GM12878 (cell line): ENCODE measurements around the gene RASAL2.

ENCODE experiments used
- CEBPB ChIP-seq, 2 experiments: fragments of 150-350 bp in 1 of 2; IDR thresholded peaks; 2 replicates each; pipeline ENCODE4 v1.6.1; 2012 to 2014; ENCODE audit warnings: low read depth in 2 of 2, low read length in 2 of 2, borderline replicate concordance in 1 of 2, inconsistent platforms in 1 of 2
- CHD1 ChIP-seq: IDR thresholded peaks from 2 replicates; pipeline ENCODE4 v1.6.1; 2012; ENCODE audit warnings: low read depth, low read length, improper control_type of control experiment
- CHD2 ChIP-seq: IDR thresholded peaks from 2 replicates; pipeline ENCODE4 v1.6.1; 2011; ENCODE audit warnings: low read depth, low read length, improper control_type of control experiment, borderline replicate concordance
- CTCF ChIP-seq, 3 experiments: IDR thresholded peaks in 2 of 3; conservative IDR thresholded peaks in 1 of 3; 2 replicates each; pipeline ENCODE4 v1.5.1; 2011; ENCODE audit warnings: low read depth in 3 of 3, low read length in 3 of 3, mild to moderate bottlenecking in 3 of 3, control low read depth in 2 of 3, moderate library complexity in 2 of 3, inconsistent platforms in 1 of 3, mixed read lengths in 1 of 3; ENCODE audit not compliant: control insufficient read depth in 2 of 3, insufficient read depth in 1 of 3; ENCODE audit errors: extremely low read depth in 1 of 3
- EGR1 ChIP-seq, 2 experiments: IDR thresholded peaks; 1 replicate in 1 of 2; 2 replicates in 1 of 2; pipeline ENCODE4 v1.6.1; 2011 to 2012; ENCODE audit warnings: low read depth in 2 of 2, low read length in 2 of 2, borderline replicate concordance in 1 of 2, mild to moderate bottlenecking in 1 of 2, moderate library complexity in 1 of 2
- EP300 ChIP-seq, 2 experiments: fragments of 150-350 bp in 1 of 2; IDR thresholded peaks; 2 replicates each; pipeline ENCODE4 v1.6.1; 2011 to 2012; ENCODE audit warnings: low read depth in 2 of 2, low read length in 2 of 2, borderline replicate concordance in 1 of 2, improper control_type of control experiment in 1 of 2, inconsistent platforms in 1 of 2; ENCODE audit not compliant: control insufficient read depth in 1 of 2
- EZH2 ChIP-seq: IDR thresholded peaks from 2 replicates; pipeline ENCODE4 v1.6.1; 2012; ENCODE audit warnings: low read depth, mild to moderate bottlenecking, control low read depth, inconsistent platforms, low read length, borderline replicate concordance; ENCODE audit not compliant: control insufficient read depth
- GABPA ChIP-seq: IDR thresholded peaks from 2 replicates; pipeline ENCODE4 v1.6.1; 2014; ENCODE audit warnings: antibody characterized with exemption, low read depth, mild to moderate bottlenecking, inconsistent platforms
- NBN ChIP-seq: fragments of 450-650 bp; IDR thresholded peaks from 2 replicates; pipeline ENCODE4 v1.6.1; 2016
- RELA ChIP-seq: fragments of 450-650 bp; IDR thresholded peaks from 2 replicates; pipeline ENCODE4 v1.8.0; 2014; ENCODE audit warnings: borderline replicate concordance; ENCODE audit not compliant: partially characterized antibody
- SMC3 ChIP-seq: IDR thresholded peaks from 2 replicates; pipeline ENCODE4 v1.6.1; 2011; ENCODE audit warnings: low read length, improper control_type of control experiment, borderline replicate concordance
- USF1 ChIP-seq: IDR thresholded peaks from 2 replicates; pipeline ENCODE4 v1.6.1; 2011; ENCODE audit warnings: borderline replicate concordance, low read depth, mild to moderate bottlenecking, moderate library complexity, mixed read lengths, low read length; ENCODE audit not compliant: insufficient read depth; ENCODE audit errors: extremely low read length

GRCh38 chr1:178477841-178478240 lies 383.9 kb downstream of the RASAL2 start:
- no peak for TF ChIP-seq CEBPB (IDR thresholded peaks at IDR 0.05; ENCODE audit: borderline replicate concordance in 1 of 2, low read depth in 2 of 2, low read length in 2 of 2)
- TF ChIP-seq SMC3: no peak
- no peak for TF ChIP-seq USF1
- TF ChIP-seq CTCF (IDR thresholded peaks at IDR 0.05 in 2 of 3, conservative IDR thresholded peaks at IDR 0.05 in 1 of 3; ENCODE audit: control insufficient read depth in 2 of 3, extremely low read depth in 1 of 3, insufficient read depth in 1 of 3, low read depth in 3 of 3, low read length in 3 of 3): no peak
- TF ChIP-seq CHD1: no peak
- TF ChIP-seq GABPA: no peak
- TF ChIP-seq CHD2: no peak
- TF ChIP-seq RELA: no peak
- TF ChIP-seq EP300 (IDR thresholded peaks at IDR 0.05; ENCODE audit: borderline replicate concordance in 1 of 2, control insufficient read depth in 1 of 2, low read depth in 2 of 2, low read length in 2 of 2): no peak
- no peak for TF ChIP-seq EGR1 (IDR thresholded peaks at IDR 0.05; ENCODE audit: borderline replicate concordance in 1 of 2, low read depth in 2 of 2, low read length in 2 of 2)
- TF ChIP-seq EZH2: no peak
- no peak for TF ChIP-seq NBN
